ENCODE measurements around the gene EP300.

- TF ChIP-seq POLR2A (IDR thresholded peaks at IDR 0.05) (no peak), CTCF (IDR thresholded peaks at IDR 0.05) (no peak)
Measured at GRCh38 chr22:41201141-41201540, 108.7 kb downstream of the EP300 start.

Measured in testis (tissue), 2 donors.